Measurements from ENCODE around the gene MED15.

The MED15 gene

DNA sequence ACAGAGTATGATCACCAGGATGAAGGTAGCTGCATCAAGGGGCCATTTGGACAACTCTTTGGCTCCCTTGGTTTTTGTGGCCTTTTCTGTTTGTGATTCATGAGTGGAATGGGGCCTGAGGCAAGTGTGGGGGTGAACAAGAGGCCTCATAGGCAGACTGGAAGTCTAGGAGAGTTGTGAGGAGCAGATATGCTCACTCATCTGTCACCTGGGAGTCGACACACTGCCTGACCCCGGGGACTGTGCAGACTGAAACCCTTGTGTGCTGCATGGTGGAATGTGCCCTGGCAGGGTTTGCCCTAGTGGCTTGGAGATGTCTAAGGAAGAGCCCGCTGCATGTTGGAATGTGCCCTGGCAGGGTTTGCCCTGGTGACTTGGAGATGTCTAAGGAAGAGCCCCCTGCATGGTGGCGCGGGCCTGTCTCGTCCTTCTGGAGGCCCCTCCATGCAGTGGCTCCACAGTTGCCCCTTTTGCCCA, 60.0 kb downstream of the MED15 start:
- TF ChIP-seq ZFX (IDR thresholded peaks at IDR 0.05; ENCODE audit: borderline replicate concordance): no peak
- no peak for TF ChIP-seq CTCF (IDR thresholded peaks at IDR 0.05)
- no peak overlapping the region for H3K27ac ChIP-seq

DNA sequence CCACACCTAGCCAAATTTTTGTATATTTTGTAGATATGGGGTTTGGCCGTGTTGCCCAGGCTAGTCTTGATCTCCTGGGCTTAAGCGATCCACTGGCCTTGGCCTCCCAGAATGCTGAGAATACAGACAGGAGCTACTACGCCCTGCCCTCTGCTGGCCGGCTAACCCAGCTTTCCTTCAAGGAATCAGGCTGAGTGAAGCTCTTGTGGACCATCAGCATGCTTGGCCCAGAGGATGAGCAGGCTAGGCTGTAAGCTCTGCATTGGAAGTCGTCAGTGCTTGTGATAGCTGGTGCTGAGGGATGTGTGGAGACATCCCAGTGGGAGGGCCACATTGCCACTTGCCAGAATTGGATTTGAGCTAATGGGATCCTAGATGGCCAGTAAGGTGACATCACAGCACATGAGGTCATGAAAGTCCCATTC, 60.6 kb downstream of the MED15 start:
- no peak overlapping the region for H3K27ac ChIP-seq
- TF ChIP-seq ZFX (IDR thresholded peaks at IDR 0.05; ENCODE audit: borderline replicate concordance): no peak
- TF ChIP-seq CTCF (IDR thresholded peaks at IDR 0.05): peak; percentile 25; the same call in 1 of the 2 replicates

GRCh38 chr22:20568502-20569058, 61.2 kb downstream of the MED15 start:
- no peak overlapping the region for H3K27ac ChIP-seq

GRCh38 chr22:20569059-20570058, 61.9 kb downstream of the MED15 start:
- no peak overlapping the region for H3K27ac ChIP-seq
- TF ChIP-seq ZFX (IDR thresholded peaks at IDR 0.05; ENCODE audit: borderline replicate concordance): no peak
- no peak for TF ChIP-seq CTCF (IDR thresholded peaks at IDR 0.05)

More at GRCh38 chr22:20568502-20569058, 61.2 kb downstream of the MED15 start:
- no peak for TF ChIP-seq ZFX (IDR thresholded peaks at IDR 0.05; ENCODE audit: borderline replicate concordance)
- no peak for TF ChIP-seq CTCF (IDR thresholded peaks at IDR 0.05)

DNA sequence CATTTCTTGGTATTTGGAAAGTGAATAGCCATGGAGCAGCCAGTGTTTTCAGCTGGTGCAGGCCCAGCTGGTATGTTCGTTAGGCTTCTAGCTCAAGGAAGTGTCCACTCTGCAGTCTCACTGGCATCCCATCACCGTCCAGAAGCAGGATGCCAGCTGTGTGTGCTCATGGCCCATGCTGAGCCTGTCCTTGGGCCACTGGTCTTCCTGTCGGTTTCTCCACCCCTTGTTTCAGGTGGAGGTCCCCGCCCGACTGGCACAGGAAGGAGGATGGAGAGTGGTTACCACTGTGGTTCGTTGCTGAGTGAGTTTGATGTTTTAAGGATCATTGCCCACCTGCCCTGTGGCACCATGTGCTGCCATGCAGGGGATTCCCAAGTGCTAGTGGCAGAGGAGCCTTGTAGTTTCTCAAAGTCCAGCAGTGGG, 63.7 kb downstream of the MED15 start:
- H3K27ac ChIP-seq: no peak overlapping the region
- TF ChIP-seq ZFX (IDR thresholded peaks at IDR 0.05; ENCODE audit: borderline replicate concordance) (no peak), CTCF (IDR thresholded peaks at IDR 0.05) (no peak)

- TF ChIP-seq ZFX (IDR thresholded peaks at IDR 0.05; ENCODE audit: borderline replicate concordance): no peak
- peak; percentile 93 for TF ChIP-seq CTCF (IDR thresholded peaks at IDR 0.05)
- H3K27ac ChIP-seq: no peak overlapping the region
Observed at GRCh38 chr22:20571531-20572007, 64.2 kb downstream of the MED15 start.

Measured in 22Rv1 (cell line).